H9 (cell line): ENCODE measurements around the gene ADCY4. TPM values are rescaled to one million over a fixed set of nuclear protein-coding genes. Genes with fewer than 3 reads are reported as not detected.
A peak's percentile ranks its signal among the peaks of the same experiment; 100 is the strongest.

Experiments
- DNase-seq: peaks from one replicate; pipeline ENCODE4 v3.0.0-alpha.2; 2017
- H2AFZ ChIP-seq: one replicate; pipeline ENCODE4 v1.6.1; 2013; ENCODE audit warnings: mild to moderate bottlenecking, low read length, control low read depth, moderate library complexity
- H2AK5ac ChIP-seq: 2 replicates; pipeline ENCODE4 v1.6.1; 2013; ENCODE audit warnings: low read length, control low read depth, mixed read lengths; ENCODE audit not compliant: insufficient read length
- H2BK120ac ChIP-seq: one replicate; pipeline ENCODE4 v1.6.1; 2013; ENCODE audit warnings: low read depth, mild to moderate bottlenecking, low read length, control low read depth, inconsistent platforms; ENCODE audit not compliant: poor library complexity, severe bottlenecking
- H2BK12ac ChIP-seq: 2 replicates; pipeline ENCODE4 v1.6.1; 2013; ENCODE audit warnings: low read length, control low read depth, mixed read lengths, low read depth; ENCODE audit not compliant: insufficient read length
- H2BK15ac ChIP-seq: 2 replicates; pipeline ENCODE4 v1.6.1; 2013; ENCODE audit warnings: low read depth, low read length, control low read depth
- H2BK20ac ChIP-seq: one replicate; pipeline ENCODE4 v1.6.1; 2013; ENCODE audit warnings: low read depth, mild to moderate bottlenecking, low read length, control low read depth, inconsistent platforms; ENCODE audit not compliant: poor library complexity, severe bottlenecking
- H2BK5ac ChIP-seq: 2 replicates; pipeline ENCODE4 v1.6.1; 2013; ENCODE audit warnings: low read length, control low read depth, mixed read lengths; ENCODE audit not compliant: insufficient read length
- H3K14ac ChIP-seq: 2 replicates; pipeline ENCODE4 v1.6.1; 2013; ENCODE audit warnings: low read length, control low read depth; ENCODE audit not compliant: insufficient read depth
- H3K18ac ChIP-seq: 2 replicates; pipeline ENCODE4 v1.6.1; 2013; ENCODE audit warnings: low read depth, mild to moderate bottlenecking, mixed read lengths, low read length, control low read depth; ENCODE audit not compliant: insufficient read length
- H3K23ac ChIP-seq: 2 replicates; pipeline ENCODE4 v1.6.1; 2013; ENCODE audit warnings: low read length, control low read depth, mixed read lengths, low read depth; ENCODE audit not compliant: insufficient read length
- H3K23me2 ChIP-seq: 2 replicates; pipeline ENCODE4 v1.6.1; 2013; ENCODE audit warnings: low read depth, mild to moderate bottlenecking, mixed read lengths, low read length, control low read depth; ENCODE audit not compliant: insufficient read length, poor library complexity, severe bottlenecking
- H3K27ac ChIP-seq: 2 replicates; pipeline ENCODE4 v1.5.1; 2013; ENCODE audit warnings: low read length, control low read depth, mixed read lengths, low read depth; ENCODE audit not compliant: insufficient read length
- H3K27me3 ChIP-seq: 2 replicates; pipeline ENCODE4 v1.6.1; 2013; ENCODE audit warnings: low read length, control low read depth, inconsistent platforms; ENCODE audit not compliant: insufficient read depth
- H3K4ac ChIP-seq: 2 replicates; pipeline ENCODE4 v1.6.1; 2013; ENCODE audit warnings: low read depth, mild to moderate bottlenecking, control low read depth, inconsistent platforms, low read length, moderate library complexity
- H3K4me1 ChIP-seq: 2 replicates; pipeline ENCODE4 v1.6.1; 2013; ENCODE audit warnings: low read length, control low read depth, inconsistent platforms; ENCODE audit not compliant: insufficient read depth
- H3K4me2 ChIP-seq: 2 replicates; pipeline ENCODE4 v1.6.1; 2013; ENCODE audit warnings: low read length, control low read depth, mixed read lengths; ENCODE audit not compliant: insufficient read length, insufficient read depth
- H3K56ac ChIP-seq: 2 replicates; pipeline ENCODE4 v1.6.1; 2013; ENCODE audit warnings: low read depth, mild to moderate bottlenecking, mixed read lengths, low read length, control low read depth; ENCODE audit not compliant: insufficient read length
- H3K79me1 ChIP-seq: 2 replicates; pipeline ENCODE4 v1.6.1; 2013; ENCODE audit warnings: low read depth, mild to moderate bottlenecking, moderate library complexity, low read length, control low read depth, inconsistent platforms; ENCODE audit not compliant: insufficient read depth, poor library complexity, severe bottlenecking
- H3K79me2 ChIP-seq: 2 replicates; pipeline ENCODE4 v1.6.1; 2013; ENCODE audit warnings: low read length, control low read depth, inconsistent platforms; ENCODE audit not compliant: insufficient read depth
- H3K9ac ChIP-seq: 2 replicates; pipeline ENCODE4 v1.6.1; 2013; ENCODE audit warnings: low read length, control low read depth, mixed read lengths; ENCODE audit not compliant: insufficient read length; ENCODE audit errors: extremely low read depth
- H3K9me3 ChIP-seq: one replicate; pipeline ENCODE4 v1.6.1; 2013; ENCODE audit warnings: low read depth, low read length, inconsistent platforms; ENCODE audit not compliant: control insufficient read depth
- H3T11ph ChIP-seq: one replicate; pipeline ENCODE4 v1.6.1; 2013; ENCODE audit warnings: mild to moderate bottlenecking, low read length, control low read depth, inconsistent platforms
- H4K20me1 ChIP-seq: one replicate; pipeline ENCODE4 v1.6.1; 2013; ENCODE audit not compliant: control insufficient read depth, insufficient read length, insufficient read depth
- H4K5ac ChIP-seq: 2 replicates; pipeline ENCODE4 v1.6.1; 2013; ENCODE audit warnings: low read depth, mild to moderate bottlenecking, mixed read lengths, low read length, control low read depth; ENCODE audit not compliant: insufficient read length
- H4K8ac ChIP-seq: replicated peaks from 2 replicates; pipeline ENCODE4 v1.6.1; 2013; ENCODE audit warnings: low read length, control low read depth, mixed read lengths, low read depth; ENCODE audit not compliant: insufficient read length
- H4K91ac ChIP-seq: 2 replicates; pipeline ENCODE4 v1.6.1; 2013; ENCODE audit warnings: low read depth, mild to moderate bottlenecking, moderate library complexity, mixed read lengths, low read length, control low read depth; ENCODE audit not compliant: insufficient read length
- H3K27ac Mint-ChIP-seq, 3 experiments: 2 replicates in 2 of 3; 3 replicates in 1 of 3; pipeline ENCODE4 v1.8.0; 2020 to 2021; ENCODE audit warnings: mixed read lengths in 3 of 3, mild to moderate bottlenecking in 1 of 3, moderate library complexity in 1 of 3
- H3K27me3 Mint-ChIP-seq: 2 replicates; pipeline ENCODE4 v1.8.0; 2021; ENCODE audit warnings: low read depth, mild to moderate bottlenecking, moderate library complexity, mixed read lengths
- H3K36me3 Mint-ChIP-seq, 3 experiments: 2 replicates in 2 of 3; 3 replicates in 1 of 3; pipeline ENCODE4 v1.8.0; 2020 to 2021; ENCODE audit warnings: low read depth in 3 of 3, mixed read lengths in 3 of 3; ENCODE audit not compliant: insufficient read depth in 1 of 3
- H3K4me1 Mint-ChIP-seq, 2 experiments: 2 replicates each; pipeline ENCODE4 v1.8.0; 2020; ENCODE audit warnings: mixed read lengths in 2 of 2
- H3K4me3 Mint-ChIP-seq, 2 experiments: 2 replicates in 1 of 2; 3 replicates in 1 of 2; pipeline ENCODE4 v1.8.0; 2020 to 2021; ENCODE audit warnings: mild to moderate bottlenecking in 2 of 2, mixed read lengths in 2 of 2, moderate library complexity in 1 of 2
- H3K9me3 Mint-ChIP-seq, 2 experiments: 2 replicates in 1 of 2; 3 replicates in 1 of 2; pipeline ENCODE4 v1.8.0; 2020; ENCODE audit warnings: mild to moderate bottlenecking in 2 of 2, mixed read lengths in 2 of 2, moderate library complexity in 1 of 2
- WGBS: extraction: QIAGEN DNeasy Blood & Tissue Kit; methylation state at CpG from one replicate; pipeline ENCODE4 v1.1.7; 2013; ENCODE audit warnings: missing lambda C conversion rate, low lambda C conversion rate, mixed read lengths; ENCODE audit not compliant: insufficient read length; ENCODE audit errors: extremely low coverage; 5-methylcytosine and 5-hydroxymethylcytosine counted together
- total RNA-seq: library from RNA; stranded (reverse); gene quantifications from 2 replicates; pipeline ENCODE4 v1.2.1, GENCODE V29; 2021
- TF ChIP-seq, protein P1 (sequence below): fragments of 200-600 bp; sonication (generic); conservative IDR thresholded peaks from 3 replicates; pipeline ENCODE4 v1.8.0; 2021; ENCODE audit warnings: antibody characterized with exemption, mild to moderate bottlenecking

ADCY4 gene
- total RNA-seq, 1 experiment from 2014 or later = 0.09 TPM

DNA sequence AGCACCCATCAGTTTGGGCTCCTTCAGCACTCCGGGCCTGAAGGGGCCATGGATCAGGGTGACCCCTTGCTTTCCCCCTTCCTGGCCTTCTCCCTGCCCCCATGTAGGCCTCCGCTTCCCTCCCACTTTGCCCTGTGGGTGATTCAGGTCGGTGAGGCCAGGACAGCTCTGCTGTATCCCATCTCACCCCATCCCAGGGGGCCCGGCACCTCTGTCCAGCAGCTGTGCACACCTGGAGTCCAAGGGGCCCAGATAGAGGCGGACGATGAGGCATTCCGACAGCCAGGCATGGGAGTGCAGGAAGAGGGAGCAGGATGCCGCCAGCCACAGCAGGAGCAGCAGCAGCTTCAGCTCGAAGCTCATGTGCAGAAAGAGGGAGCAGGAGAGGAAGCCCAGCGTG is 12.2 kb downstream of the ADCY4 start:
- no peak overlapping the region for H3K23ac ChIP-seq
- no peaks in the 10 kb centered on the region for H4K20me1 ChIP-seq
- no peaks in the 10 kb centered on the region for H3K79me2 ChIP-seq
- Mint-ChIP-seq H3K36me3 (no peaks in the 10 kb centered on the region), H3K4me3 (no peak overlapping the region), H3K9me3 (no peaks in the 10 kb centered on the region; a peak in 2 of 5 replicates), H3K4me1 (no peaks in the 10 kb centered on the region), H3K27me3 (peaks cover 66% of the 10 kb centered on the region), H3K27ac (peak overlapping the region in 1 of 3 experiments; percentile 44; a peak in 1 of 7 replicates)
- no peak for DNase-seq
- H3K79me1 ChIP-seq = no peaks in the 10 kb centered on the region
- no peak overlapping the region for H2BK120ac ChIP-seq
- no peak overlapping the region for H2BK12ac ChIP-seq
- no peak overlapping the region for H2BK15ac ChIP-seq
- H3K23me2 ChIP-seq = no peaks in the 10 kb centered on the region
- TF ChIP-seq, protein P1, sequence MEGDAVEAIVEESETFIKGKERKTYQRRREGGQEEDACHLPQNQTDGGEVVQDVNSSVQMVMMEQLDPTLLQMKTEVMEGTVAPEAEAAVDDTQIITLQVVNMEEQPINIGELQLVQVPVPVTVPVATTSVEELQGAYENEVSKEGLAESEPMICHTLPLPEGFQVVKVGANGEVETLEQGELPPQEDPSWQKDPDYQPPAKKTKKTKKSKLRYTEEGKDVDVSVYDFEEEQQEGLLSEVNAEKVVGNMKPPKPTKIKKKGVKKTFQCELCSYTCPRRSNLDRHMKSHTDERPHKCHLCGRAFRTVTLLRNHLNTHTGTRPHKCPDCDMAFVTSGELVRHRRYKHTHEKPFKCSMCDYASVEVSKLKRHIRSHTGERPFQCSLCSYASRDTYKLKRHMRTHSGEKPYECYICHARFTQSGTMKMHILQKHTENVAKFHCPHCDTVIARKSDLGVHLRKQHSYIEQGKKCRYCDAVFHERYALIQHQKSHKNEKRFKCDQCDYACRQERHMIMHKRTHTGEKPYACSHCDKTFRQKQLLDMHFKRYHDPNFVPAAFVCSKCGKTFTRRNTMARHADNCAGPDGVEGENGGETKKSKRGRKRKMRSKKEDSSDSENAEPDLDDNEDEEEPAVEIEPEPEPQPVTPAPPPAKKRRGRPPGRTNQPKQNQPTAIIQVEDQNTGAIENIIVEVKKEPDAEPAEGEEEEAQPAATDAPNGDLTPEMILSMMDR = no peak
- WGBS = no CpG with 5 or more reads among the region's 10 CpGs
- H3K27ac ChIP-seq = no peak overlapping the region
- H3K14ac ChIP-seq = no peak overlapping the region
- no peaks in the 10 kb centered on the region for H3K9me3 ChIP-seq
- H2BK5ac ChIP-seq = no peak overlapping the region
- no peak overlapping the region for H4K91ac ChIP-seq
- no peak overlapping the region for H2AK5ac ChIP-seq
- no peaks in the 10 kb centered on the region for H3K4me1 ChIP-seq
- H3K9ac ChIP-seq = no peak overlapping the region
- no peak overlapping the region for H2BK20ac ChIP-seq
- no peak overlapping the region for H3T11ph ChIP-seq
- no peak overlapping the region for H2AFZ ChIP-seq
- H3K4me2 ChIP-seq = no peak overlapping the region
- H4K8ac ChIP-seq = no peak overlapping the region
- H4K5ac ChIP-seq = no peak overlapping the region
- no peak overlapping the region for H3K4ac ChIP-seq
- H3K18ac ChIP-seq = no peak overlapping the region
- H3K56ac ChIP-seq = no peak overlapping the region
- H3K27me3 ChIP-seq = peaks cover 2% of the 10 kb centered on the region; the same call in 1 of the 2 replicates
